GM12801 (cell line): ENCODE measurements around the gene GCSH.

Experiments
- CTCF ChIP-seq: IDR thresholded peaks from one replicate; pipeline ENCODE4 v1.5.1; 2011; ENCODE audit warnings: control low read depth; ENCODE audit not compliant: insufficient read length; ENCODE audit errors: extremely low read depth

GCSH gene

DNA sequence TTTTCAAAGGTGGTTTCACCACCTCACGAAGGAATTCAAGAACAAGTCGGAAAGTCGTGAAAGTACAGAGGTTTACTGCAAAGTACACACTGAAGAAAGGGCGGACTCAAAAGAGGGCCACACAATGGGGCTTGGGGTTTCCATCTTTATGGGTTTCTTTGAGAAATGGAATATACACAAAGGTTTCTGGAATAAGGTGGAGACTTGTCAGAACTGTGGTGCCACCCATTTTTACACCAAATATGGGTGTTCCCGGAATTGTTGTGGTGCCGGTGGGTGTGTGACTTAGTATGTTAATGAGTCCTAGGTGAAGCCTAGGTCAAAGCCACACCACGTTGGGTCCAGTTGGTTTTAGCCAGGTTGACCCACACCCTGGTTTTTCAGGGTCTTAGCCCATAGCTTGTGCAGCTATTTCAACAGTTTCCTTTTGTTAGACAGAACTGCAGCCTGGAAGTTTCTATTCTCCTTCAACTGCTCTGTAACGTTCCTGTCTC lies 567 bp upstream of the GCSH start:
- no peak for TF ChIP-seq CTCF

DNA sequence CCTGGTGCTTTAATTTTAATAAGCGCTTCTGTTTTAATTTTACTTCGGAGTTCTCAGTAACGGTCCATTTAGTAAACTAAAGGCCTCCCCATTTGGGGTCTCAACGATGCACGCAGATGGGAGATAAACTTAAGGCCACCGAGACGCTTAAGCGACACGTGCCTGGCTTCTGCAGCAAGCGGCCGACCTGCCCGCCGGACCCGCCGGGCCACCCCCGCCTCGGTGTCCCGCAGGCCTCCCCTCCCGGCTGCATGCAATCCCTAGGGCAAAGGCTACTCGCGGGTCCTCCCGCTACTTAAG lies 592 bp downstream of the GCSH start:
- TF ChIP-seq CTCF = no peak

DNA sequence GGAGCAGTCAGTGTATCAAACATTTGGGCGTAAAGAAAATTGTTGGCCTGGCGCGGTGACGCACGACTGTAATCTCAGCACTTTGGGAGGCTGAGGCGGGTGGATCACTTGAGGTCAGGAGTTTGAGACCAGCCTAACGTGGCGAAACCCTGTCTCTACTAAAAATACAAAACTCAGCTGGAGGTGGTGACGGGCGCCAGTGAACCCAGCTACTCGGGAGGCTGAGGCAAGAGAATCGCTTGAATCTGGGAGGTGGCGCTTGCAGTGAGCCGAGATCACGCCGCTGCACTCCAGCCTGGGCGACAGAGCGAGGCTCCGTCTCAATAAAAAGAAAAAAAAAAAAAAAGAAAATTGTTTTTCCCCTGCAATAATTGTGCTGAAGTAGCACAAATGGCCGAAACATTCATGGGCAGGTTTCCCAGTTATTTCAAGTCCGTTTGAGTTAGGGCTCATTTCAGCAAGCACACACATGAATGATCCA lies 1.4 kb downstream of the GCSH start:
- TF ChIP-seq CTCF = no peak

DNA sequence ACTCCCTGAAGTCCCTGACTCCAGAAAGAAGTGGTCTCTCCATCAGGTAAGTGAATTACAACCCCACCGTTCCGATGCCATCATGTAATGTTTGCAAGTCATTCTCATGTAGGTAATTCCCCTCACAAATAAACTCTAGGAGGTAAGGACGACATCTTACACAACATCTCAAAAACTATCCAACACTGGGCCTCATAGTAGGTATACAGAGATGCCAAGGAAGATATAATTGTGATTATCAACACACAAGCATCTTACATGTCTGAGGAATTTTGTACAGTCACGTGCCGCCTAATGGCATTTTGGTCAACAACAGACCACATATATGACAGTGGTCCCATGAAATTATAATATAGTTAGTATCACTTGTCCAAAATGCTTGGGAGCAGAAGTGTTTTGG lies 7.4 kb downstream of the GCSH start:
- TF ChIP-seq CTCF = no peak

DNA sequence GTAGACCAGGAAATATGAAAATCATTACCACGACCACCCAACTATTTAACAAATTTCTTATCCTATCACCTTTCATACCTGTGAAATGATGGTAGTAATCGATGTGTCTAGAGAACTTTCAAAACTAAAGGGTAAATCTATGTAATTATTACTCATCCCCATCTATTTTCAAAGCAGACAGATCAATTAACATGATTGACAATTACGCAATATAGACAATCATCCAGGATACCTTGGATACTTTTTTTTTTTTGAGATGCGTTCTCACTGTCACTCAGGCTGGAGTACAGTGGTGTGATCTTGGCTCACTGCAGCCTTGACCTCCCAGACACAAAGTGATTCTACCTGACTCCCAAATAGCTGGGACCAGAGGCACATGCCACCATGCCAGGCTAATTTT lies 15.2 kb downstream of the GCSH start:
- TF ChIP-seq CTCF = no peak

DNA sequence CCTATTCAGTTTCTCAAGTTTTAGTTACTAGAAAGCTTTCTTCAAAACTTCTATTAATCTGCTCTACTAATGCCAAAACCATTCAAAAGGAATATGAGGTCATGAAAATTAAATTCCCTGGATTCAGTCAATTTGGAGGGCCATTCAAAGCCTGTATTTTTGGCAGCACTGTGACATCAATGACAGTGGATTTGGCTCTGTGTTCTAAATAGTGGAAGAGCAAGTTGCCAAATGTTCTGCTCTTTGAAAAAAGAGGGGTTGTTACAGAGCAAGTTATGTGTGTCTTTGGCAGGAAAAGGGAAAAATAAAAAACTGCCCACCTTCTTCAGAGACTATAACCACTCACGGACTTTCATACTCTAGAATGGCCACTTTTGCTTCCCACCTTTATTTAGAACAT lies 16.0 kb downstream of the GCSH start:
- no peak for TF ChIP-seq CTCF

DNA sequence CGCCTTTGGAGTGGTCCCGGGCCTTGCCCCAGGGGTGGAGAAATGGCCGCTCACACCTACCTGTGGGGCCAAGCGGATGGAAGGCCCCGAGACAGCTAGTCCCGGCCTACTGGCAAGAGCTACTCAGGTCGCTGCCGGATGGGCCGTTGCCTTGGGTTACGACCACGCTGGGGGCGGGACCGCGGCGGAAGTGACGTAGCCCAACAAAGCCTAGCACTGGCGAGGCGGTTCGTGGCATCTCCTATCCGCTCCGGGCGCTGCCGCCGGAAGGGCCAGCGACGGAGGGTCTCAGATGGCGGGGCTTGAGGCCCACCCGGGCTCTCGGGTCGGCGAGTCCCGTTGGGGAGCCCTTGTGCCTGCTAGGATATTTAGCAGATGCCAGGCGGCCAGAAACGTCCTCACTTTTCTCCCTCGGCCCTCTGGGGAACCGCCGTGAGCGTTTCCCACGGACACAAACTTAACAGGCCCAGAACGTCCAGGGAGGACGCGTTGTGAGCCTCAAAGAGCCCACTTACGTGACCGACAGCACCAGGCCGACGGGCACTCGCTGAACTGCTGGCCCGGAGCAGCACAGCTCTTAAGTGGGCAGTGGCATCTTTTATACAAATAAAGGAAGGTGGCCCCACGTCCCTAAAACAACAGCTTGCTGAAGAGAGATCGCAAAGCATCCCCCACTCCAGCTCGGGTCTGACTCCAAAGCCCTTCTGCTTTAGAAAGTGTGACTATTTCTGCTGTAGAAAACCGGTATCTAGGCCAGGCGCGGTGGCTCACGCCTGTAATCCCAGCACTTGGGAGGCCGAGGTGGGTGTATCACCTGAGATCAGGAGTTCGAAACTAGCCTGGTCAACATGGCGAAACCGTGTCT lies 18.9 kb downstream of the GCSH start, which contains the start of gene C16orf46:
Gene C16orf46 (minus strand): TSS at position 163 of the 865 bp plus-strand sequence. CDS start 13,283 bp downstream, outside the sequence.
- no peak for TF ChIP-seq CTCF
